ENCODE measurements around the gene RBMX. TPM values are rescaled to one million over a fixed set of nuclear protein-coding genes. Genes with fewer than 3 reads are reported as not detected.

Gene RBMX
- total RNA-seq, 2 donors from 2014 or later = 380 to 396 TPM

GRCh38 chrX:136825771-136826170, 54.8 kb downstream of the RBMX start:
- Histone ChIP-seq H3K27ac (ENCODE audit: low read depth, low read length) (no peak overlapping the region), H3K9me3 (ENCODE audit: control insufficient read depth, low read length) (no peaks in the 10 kb centered on the region), H3K4me3 (ENCODE audit: low read length) (no peak overlapping the region), H3K27me3 (ENCODE audit: control insufficient read depth, insufficient read depth, low read length, poor library complexity, severe bottlenecking) (no peaks in the 10 kb centered on the region), H3K9ac (ENCODE audit: extremely low read depth, low read length, poor library complexity, severe bottlenecking) (no peak overlapping the region), H3K4me1 (ENCODE audit: control insufficient read depth, insufficient read depth, low read length) (no peaks in the 10 kb centered on the region), H3K36me3 (ENCODE audit: control insufficient read depth, insufficient read depth, low read length) (no peaks in the 10 kb centered on the region)
- no peak for TF ChIP-seq CTCF (conservative IDR thresholded peaks at IDR 0.05)
- DNase-seq = no peak
- Mint-ChIP-seq H3K27ac (no peak overlapping the region), H3K27me3 (ENCODE audit: insufficient read depth) (no peaks in the 10 kb centered on the region), H3K36me3 (ENCODE audit: low read depth) (no peaks in the 10 kb centered on the region), H3K4me1 (no peaks in the 10 kb centered on the region), H3K4me3 (no peak overlapping the region), H3K9me3 (peaks cover 66% of the 10 kb centered on the region)
- 88 to 100% methylated on average over 1 of the region's 2 CpGs for WGBS, 2 experiments (ENCODE audit: insufficient coverage in 1 of 2, insufficient read length in 1 of 2)

Other genes starting within 250 kb of the RBMX start
- gene CD40LG, start 232.6 kb downstream of the RBMX start, total RNA-seq = not detected
- 1 to 10 TPM; 1.8 to 2.7 TPM for gene ARHGEF6, start 99.8 kb downstream of the RBMX start, total RNA-seq
- not detected for gene GPR101, start 153.3 kb upstream of the RBMX start, total RNA-seq

Data from endodermal cell (in vitro differentiated cells).